Activated naive CD8-positive, alpha-beta T cell treated with anti-CD3 and anti-CD28 coated beads, Interleukin-2, amount 10 ng/mL, durations not matched to agents 7 days and 5 days (primary cell): Measurements from ENCODE around the gene JMJD6. TPM values are rescaled to one million over a fixed set of nuclear protein-coding genes. Genes with fewer than 3 reads are reported as not detected.

Experiments used
- ATAC-seq: fragments of 150-1000 bp; cut with Tn5 transposase; one replicate; pipeline ENCODE4 v1.10.0; 2021; ENCODE audit warnings: low read depth, moderate library complexity
- POLR2A ChIA-PET: fragments of 350-600 bp; sonication (Branson Sonifier 250); formaldehyde crosslinking; loops from one replicate; lab custom pipeline; 2021; ENCODE audit warnings: antibody characterized with exemption; lab: Charles Lee
- DNase-seq: peaks from one replicate; pipeline ENCODE4 v3.0.0; 2021
- H3K27ac Mint-ChIP-seq: one replicate; pipeline ENCODE4 v1.8.0; 2022; ENCODE audit warnings: mild to moderate bottlenecking, mixed read lengths
- H3K27me3 Mint-ChIP-seq: one replicate; pipeline ENCODE4 v1.8.0; 2022; ENCODE audit warnings: mild to moderate bottlenecking, moderate library complexity, mixed read lengths
- H3K36me3 Mint-ChIP-seq: one replicate; pipeline ENCODE4 v1.8.0; 2021; ENCODE audit warnings: mild to moderate bottlenecking, mixed read lengths
- H3K4me1 Mint-ChIP-seq: one replicate; pipeline ENCODE4 v1.8.0; 2021; ENCODE audit warnings: mixed read lengths
- H3K4me3 Mint-ChIP-seq: one replicate; pipeline ENCODE4 v1.8.0; 2022; ENCODE audit warnings: mild to moderate bottlenecking, moderate library complexity, mixed read lengths
- H3K9me3 Mint-ChIP-seq: one replicate; pipeline ENCODE4 v1.8.0; 2021; ENCODE audit warnings: mixed read lengths
- total RNA-seq, 2 experiments: library from RNA; stranded (reverse); gene quantifications; one replicate each; pipeline ENCODE4 v1.2.3, GENCODE V29; 2021

The JMJD6 gene
- total RNA-seq = 10 to 100 TPM; 55.0 to 58.9 TPM

DNA sequence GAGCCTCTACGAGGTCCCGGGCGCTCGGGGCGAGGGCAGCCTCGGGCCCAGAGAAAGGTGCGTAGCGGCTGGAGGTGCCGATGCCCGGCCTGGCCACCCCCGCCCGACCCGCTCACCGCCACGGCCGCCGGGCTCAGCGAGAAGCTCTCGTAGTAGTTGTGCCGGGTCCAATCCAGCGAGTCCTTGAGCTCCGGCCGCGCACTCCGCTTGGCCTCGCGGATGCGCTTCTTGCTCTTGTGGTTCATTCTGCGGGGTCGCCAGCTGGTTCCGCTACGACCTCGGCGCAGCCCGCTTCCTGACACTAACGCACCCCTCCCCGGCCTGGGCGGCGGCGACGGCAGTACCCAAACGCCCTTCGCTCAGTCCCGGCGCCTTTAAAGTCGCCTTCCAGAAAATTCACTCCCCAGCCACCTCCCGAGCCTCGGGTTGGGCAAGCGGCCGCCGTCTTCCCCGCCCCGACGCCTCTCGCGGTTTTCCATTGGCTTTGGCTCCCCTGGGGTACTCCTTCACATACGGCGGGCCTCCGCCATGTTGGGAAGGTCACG lies at the start of gene JMJD6:
TSS of gene JMJD6 (minus strand) at position 376 of the 545 bp plus-strand sequence. CDS start at position 245, 131 bp downstream.
- peak within 1 kb of the TSS; percentile 99 for H3K4me3 Mint-ChIP-seq
- POLR2A ChIA-PET = interaction anchor here (0.6 to 5.6 kb wide), 10 partner anchors 9 to 208 kb away, joined by 3 to 100 read pairs (median 9); partner anchors contain the start of genes MFSD11 and SRSF2
- H3K36me3 Mint-ChIP-seq = peaks cover 41% of the 10 kb centered on the region
- H3K27me3 Mint-ChIP-seq = no peaks in the 10 kb centered on the region
- peaks cover 38% of the 10 kb centered on the region for H3K4me1 Mint-ChIP-seq
- peak within 1 kb of the TSS; percentile 99 for H3K27ac Mint-ChIP-seq
- peak; percentile 83 for ATAC-seq
- no peaks in the 10 kb centered on the region for H3K9me3 Mint-ChIP-seq
- DNase-seq = no peak

DNA sequence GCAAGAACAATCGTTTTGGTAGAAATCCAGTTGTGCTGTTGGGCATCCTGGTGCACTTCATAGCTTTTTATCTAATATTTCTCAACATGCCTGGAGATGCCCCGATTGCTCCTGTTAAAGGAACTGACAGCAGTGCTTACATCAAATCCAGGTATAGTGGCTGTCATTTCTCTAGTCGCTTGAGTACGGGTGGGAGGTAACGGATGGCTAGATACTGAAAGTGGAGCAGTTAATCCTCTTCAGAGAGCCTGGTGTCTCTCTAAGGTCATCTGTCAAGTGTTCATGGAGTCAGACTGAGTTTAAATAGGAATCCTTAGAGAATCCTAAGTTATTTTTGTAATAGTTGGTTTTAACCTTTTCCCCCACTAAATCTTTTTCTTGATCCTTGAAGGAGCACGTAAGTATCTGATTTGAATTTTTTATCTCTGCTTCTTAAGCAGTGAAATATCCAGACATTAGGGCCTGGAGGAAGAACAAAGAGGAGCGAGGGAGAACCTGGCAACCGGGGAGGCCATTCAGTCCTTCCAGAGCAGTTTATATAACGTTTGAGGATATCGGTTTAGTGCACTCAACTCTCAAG lies 48.7 kb upstream of the JMJD6 start:
- no peak for ATAC-seq
- DNase-seq = no peak
- Mint-ChIP-seq H3K36me3 (peaks cover 36% of the 10 kb centered on the region), H3K27ac (no peak overlapping the region), H3K4me1 (peaks cover 21% of the 10 kb centered on the region), H3K9me3 (peaks cover 4% of the 10 kb centered on the region), H3K4me3 (no peak overlapping the region), H3K27me3 (no peaks in the 10 kb centered on the region)
- POLR2A ChIA-PET = no interaction called here

DNA sequence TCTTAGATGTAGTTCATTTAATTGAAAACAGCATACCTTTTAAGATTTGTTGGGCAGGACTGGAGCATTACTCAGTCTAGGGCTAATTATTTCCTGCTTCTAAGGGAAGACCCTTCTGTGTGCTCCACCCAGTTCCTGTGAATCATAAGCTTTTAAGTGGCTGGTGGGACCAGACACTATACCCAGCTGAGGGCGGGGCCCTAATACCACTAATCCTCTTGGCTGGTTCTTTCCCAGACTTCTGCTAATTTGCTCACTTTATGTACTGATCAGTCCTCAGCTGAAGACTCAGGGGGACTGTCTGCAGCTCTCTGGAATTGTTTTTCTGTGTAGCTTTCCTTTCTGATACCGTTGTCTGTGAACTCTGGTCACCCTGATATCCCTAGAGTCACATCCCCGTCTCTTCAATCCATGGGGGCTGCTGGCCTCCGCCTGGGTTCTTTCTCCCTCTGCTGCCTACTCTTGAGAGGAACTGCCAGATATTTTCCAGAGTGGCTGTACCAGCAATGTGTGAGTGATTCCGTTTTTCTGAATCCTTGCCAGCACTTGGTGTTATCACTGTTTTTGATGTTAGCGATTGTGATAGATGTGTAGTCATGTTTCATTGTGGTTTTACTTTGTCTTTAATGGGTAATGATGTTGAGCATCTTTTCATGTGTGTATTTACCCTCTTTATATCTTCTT lies 46.6 kb upstream of the JMJD6 start:
- H3K9me3 Mint-ChIP-seq = peaks cover 4% of the 10 kb centered on the region

DNA sequence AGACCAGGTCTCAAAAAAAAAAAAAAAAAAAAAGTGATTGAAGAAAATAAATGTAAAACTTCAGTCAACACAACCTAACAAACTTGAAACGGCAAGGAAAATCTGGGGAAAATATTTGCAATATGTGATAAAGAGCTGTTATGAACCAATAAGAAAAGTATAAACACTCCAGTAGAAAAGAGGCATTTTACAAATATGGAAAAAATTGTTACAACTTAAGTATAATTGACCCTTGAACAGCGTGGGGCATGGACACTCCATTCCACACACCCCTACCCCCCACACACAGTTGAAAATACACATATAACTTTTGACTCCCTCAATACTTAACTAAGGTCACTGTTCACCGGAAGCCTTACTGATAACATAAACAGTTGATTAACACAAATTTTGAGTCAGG lies 32.2 kb upstream of the JMJD6 start:
- no peak for ATAC-seq
- POLR2A ChIA-PET = interaction anchor here (0.7 kb wide), 1 partner anchor 33 kb away, joined by 3 read pairs; no protein-coding TSS in a partner anchor
- Mint-ChIP-seq H3K4me3 (no peak overlapping the region), H3K36me3 (peaks cover 7% of the 10 kb centered on the region), H3K4me1 (peaks cover 11% of the 10 kb centered on the region), H3K27ac (no peak overlapping the region), H3K9me3 (no peaks in the 10 kb centered on the region), H3K27me3 (no peaks in the 10 kb centered on the region)
- no peak for DNase-seq

More for the DNA sequence above, 46.6 kb upstream of the JMJD6 start:
- H3K4me3 Mint-ChIP-seq = peak overlapping the region; percentile 86
- ATAC-seq = peak; percentile 100
- H3K36me3 Mint-ChIP-seq = peaks cover 44% of the 10 kb centered on the region
- H3K27me3 Mint-ChIP-seq = no peaks in the 10 kb centered on the region
- H3K27ac Mint-ChIP-seq = peak overlapping the region; percentile 92
- POLR2A ChIA-PET = interaction anchor here (1.0 to 1.8 kb wide), 6 partner anchors 18 to 47 kb away, joined by 3 to 16 read pairs (median 8); partner anchors contain the start of genes JMJD6, METTL23, MFSD11 and SRSF2
- DNase-seq = peak; percentile 40
- H3K4me1 Mint-ChIP-seq = peaks cover 21% of the 10 kb centered on the region

DNA sequence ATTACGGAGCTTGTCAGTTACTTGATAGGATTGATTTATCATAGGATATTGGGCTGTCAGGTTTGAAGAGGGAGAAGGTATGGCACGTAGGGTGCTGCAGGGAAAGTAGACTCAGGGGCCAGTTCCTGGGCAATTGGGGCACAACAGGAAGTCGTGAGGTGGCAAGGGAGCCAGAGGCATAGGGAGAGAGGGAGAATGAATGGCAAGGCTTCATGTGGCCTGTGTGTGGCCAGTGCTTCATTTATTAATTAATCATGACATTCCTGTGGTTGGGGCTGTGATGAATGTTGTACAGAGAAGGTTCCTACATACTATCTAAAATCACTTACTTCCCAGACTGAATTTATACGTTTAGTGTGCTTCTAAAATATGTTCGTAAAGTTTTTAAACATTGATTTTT lies 30.9 kb upstream of the JMJD6 start:
- POLR2A ChIA-PET = no interaction called here
- Mint-ChIP-seq H3K4me1 (peaks cover 21% of the 10 kb centered on the region), H3K27me3 (no peaks in the 10 kb centered on the region)

DNA sequence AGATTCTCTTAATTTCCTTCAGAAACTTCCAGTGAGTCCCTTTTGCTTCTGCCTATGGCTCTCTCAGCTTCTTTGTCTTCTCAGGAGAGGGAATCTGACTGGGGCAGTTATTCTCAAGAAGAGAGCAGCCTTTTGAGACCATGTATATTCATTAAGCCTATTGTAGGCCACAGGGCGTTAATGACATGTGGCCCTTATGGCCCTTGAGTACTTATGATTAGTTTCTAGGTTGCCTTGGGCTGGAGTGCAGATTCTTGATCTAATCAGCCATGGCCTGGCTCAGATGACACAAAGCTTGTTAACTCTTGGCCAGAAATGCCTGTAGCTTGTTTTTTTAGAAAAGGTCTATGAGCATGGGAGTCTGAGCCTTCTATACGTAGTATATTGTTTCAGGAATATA lies 28.9 kb upstream of the JMJD6 start:
- Mint-ChIP-seq H3K27ac (no peak overlapping the region), H3K27me3 (no peaks in the 10 kb centered on the region), H3K36me3 (peaks cover 9% of the 10 kb centered on the region), H3K9me3 (no peaks in the 10 kb centered on the region), H3K4me1 (peaks cover 25% of the 10 kb centered on the region), H3K4me3 (no peak overlapping the region)
- DNase-seq = no peak
- ATAC-seq = no peak
- POLR2A ChIA-PET = interaction anchor here (0.7 to 1.4 kb wide), 4 partner anchors 17 to 371 kb away, joined by 3 to 9 read pairs (median 4); partner anchors contain the start of gene MFSD11

More for the DNA sequence above, 30.9 kb upstream of the JMJD6 start:
- Mint-ChIP-seq H3K9me3 (no peaks in the 10 kb centered on the region), H3K4me3 (no peak overlapping the region), H3K27ac (no peak overlapping the region), H3K36me3 (peaks cover 7% of the 10 kb centered on the region)
- ATAC-seq (no peak), DNase-seq (no peak)

DNA sequence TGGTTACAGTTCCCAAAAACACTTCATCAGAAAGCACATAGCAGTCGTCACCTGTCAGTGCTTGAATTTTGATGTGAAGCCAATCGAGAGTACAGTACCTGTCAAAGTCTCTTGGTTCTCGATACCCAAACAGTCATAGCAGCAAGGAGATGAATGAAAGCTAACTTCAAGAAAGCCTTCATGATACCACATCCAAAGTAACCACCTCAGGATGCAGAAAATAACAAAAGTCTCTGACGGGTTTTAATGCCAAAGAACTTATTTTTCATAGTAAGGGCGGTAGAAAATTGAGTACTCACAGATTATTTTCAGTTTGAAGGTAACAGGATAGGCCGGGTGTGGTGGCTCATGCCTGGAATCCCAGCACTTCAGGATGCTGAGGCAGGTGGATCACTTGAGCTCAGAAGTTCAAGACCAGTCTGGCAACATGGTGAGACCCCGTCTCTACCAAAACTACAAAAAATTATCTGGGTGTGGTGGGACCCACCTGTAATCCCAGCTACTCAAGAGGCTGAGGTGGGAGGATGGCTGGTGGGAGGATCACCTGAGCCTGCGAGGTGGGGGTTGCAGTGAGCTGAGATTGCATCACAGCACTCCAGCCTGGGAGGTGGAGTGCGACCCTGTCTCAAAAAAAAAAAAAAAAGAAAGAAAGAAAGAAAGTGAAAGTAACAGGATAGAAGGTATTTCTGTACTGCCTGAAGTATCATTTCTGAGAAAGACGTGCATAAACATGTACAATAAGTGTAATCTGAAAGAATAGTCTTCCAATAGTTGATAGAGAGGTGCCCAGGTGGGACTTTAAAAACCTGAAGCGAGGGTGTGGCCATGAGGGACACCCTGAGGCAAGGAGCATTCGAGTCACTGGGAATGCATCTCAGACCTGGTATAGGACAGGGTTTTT lies 26.9 kb upstream of the JMJD6 start:
- H3K27me3 Mint-ChIP-seq = no peaks in the 10 kb centered on the region
- peak overlapping the region; percentile 97 for H3K27ac Mint-ChIP-seq
- POLR2A ChIA-PET = interaction anchor here (0.7 to 2.5 kb wide), 11 partner anchors 12 to 622 kb away, joined by 3 to 47 read pairs (median 4); partner anchors contain the start of genes JMJD6, METTL23, MFSD11 and SRSF2
- ATAC-seq (peak; percentile 57), DNase-seq (peak; percentile 42)
- H3K9me3 Mint-ChIP-seq = no peaks in the 10 kb centered on the region
- peaks cover 23% of the 10 kb centered on the region for H3K36me3 Mint-ChIP-seq
- peaks cover 30% of the 10 kb centered on the region for H3K4me1 Mint-ChIP-seq
- H3K4me3 Mint-ChIP-seq = peak overlapping the region; percentile 87

DNA sequence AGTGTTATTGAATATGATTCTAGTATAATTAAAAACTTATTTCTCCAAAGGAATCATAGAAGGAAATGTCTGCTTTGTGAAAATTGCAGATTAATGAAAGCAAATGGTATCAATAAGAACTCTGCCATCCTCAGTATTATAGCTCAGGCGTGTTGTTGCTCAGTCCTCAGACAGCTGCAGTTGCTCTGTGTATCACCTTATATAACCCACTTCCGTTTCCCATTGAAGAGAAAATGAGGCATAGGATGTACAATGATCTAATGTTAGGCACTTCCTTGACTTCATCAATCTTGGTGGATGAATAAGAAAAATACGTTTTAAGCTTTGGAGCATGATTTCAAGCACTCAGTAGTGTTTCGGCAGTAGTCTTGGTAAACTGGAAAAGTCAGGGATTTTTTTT lies 25.6 kb upstream of the JMJD6 start:
- H3K27me3 Mint-ChIP-seq = no peaks in the 10 kb centered on the region
- no peaks in the 10 kb centered on the region for H3K9me3 Mint-ChIP-seq
- POLR2A ChIA-PET = interaction anchor here (0.6 to 2.5 kb wide), 6 partner anchors 14 to 24 kb away, joined by 3 to 47 read pairs (median 10); partner anchors contain the start of genes MFSD11 and SRSF2
- H3K27ac Mint-ChIP-seq = peak overlapping the region; percentile 97
- ATAC-seq = peak; percentile 88
- H3K4me3 Mint-ChIP-seq = peak overlapping the region; percentile 87
- peaks cover 27% of the 10 kb centered on the region for H3K4me1 Mint-ChIP-seq
- DNase-seq = no peak
- H3K36me3 Mint-ChIP-seq = peaks cover 22% of the 10 kb centered on the region

DNA sequence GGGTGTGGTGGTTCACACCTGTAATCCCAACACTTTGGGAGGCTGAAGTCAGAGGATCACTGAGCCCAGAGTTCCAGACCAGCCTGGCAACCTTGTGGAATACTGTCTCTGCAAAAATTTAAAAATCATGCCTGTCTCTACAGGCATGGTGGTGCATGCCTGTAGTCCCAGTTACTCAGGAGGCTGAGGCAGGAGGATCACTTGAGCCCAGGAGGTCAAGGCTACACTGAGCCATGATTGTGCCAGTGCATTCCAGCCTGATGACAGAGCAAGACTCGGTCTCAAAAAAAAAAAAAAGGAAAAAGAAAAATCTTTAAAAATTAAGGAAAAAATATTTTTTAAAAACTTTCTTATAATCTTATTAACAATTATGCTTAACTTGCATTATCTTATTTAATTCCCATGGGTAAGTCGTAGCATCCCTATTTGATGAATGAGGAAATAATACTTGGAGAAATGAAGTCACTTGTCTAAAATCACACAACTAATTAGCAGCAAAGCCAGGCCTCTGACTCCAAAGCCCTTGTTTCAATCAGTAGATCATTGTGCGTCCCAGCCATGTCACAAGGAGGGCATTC lies 25.1 kb upstream of the JMJD6 start:
- Mint-ChIP-seq H3K4me3 (peak overlapping the region; percentile 87), H3K4me1 (peaks cover 24% of the 10 kb centered on the region), H3K36me3 (peaks cover 20% of the 10 kb centered on the region), H3K27ac (peak overlapping the region; percentile 97), H3K9me3 (no peaks in the 10 kb centered on the region), H3K27me3 (no peaks in the 10 kb centered on the region)
- ATAC-seq (no peak), DNase-seq (no peak)
- POLR2A ChIA-PET = interaction anchor here (0.9 to 2.5 kb wide), 5 partner anchors 14 to 24 kb away, joined by 3 to 47 read pairs (median 11); partner anchors contain the start of genes MFSD11 and SRSF2

DNA sequence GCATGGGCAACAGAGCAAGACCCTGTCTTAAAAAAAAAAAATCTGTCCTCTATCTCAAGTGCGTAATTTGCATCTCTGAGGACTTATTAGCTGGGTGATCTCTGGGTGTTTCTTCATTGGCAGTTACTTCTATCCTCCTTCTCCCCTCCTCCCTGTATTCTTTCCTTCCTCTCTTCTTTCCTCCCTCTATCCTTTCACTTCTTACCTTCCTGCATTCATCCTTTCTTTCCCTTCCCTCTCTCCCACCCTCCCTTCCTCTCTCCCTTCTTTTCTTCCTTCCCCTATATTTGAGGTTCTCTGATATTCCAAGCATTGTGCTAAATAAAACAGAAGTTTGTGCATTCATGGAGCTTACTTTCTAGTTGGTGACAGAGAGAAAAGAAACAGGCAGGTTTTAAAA lies 22.3 kb upstream of the JMJD6 start:
- peaks cover 27% of the 10 kb centered on the region for H3K36me3 Mint-ChIP-seq
- no peak overlapping the region for H3K27ac Mint-ChIP-seq
- POLR2A ChIA-PET = interaction anchor here (0.6 to 3.5 kb wide), 3 partner anchors 10 to 979 kb away, joined by 3 to 17 read pairs (median 4); partner anchors contain the start of gene MFSD11
- H3K4me3 Mint-ChIP-seq = no peak overlapping the region
- H3K27me3 Mint-ChIP-seq = no peaks in the 10 kb centered on the region
- H3K4me1 Mint-ChIP-seq = peaks cover 26% of the 10 kb centered on the region
- no peaks in the 10 kb centered on the region for H3K9me3 Mint-ChIP-seq
- DNase-seq = no peak
- ATAC-seq = no peak

DNA sequence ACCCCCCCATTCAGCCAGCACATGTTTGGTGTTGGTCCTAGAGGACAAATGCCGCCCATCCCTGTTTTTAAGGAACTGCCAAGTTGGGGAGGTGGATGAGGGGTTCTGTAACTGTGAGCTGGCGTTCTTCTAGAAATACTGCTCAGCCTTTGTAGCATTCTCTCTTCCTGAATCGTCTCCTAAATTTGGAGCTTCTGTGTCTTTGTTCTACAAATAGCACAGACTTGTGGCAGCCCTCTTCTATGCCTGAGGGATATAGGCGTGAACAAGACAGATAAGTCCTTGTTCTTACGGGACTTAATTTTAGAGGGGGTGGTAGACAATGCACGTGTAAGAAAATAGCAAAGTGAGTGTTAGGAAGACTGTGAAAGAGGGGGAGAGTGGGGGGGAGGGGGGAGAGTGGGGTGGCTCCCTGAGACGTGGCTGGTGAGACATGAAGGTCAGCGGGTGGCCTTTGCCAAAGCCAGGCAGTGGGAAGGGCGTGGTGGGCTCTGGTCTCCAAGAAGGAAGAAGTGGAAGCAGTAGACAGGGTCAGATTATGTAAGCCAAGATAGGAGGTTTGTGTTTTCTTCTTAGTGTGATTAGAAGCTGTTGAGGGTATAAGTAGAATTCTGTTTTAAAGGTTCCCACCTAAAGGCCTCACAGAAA lies 21.4 kb upstream of the JMJD6 start:
- no peaks in the 10 kb centered on the region for H3K27me3 Mint-ChIP-seq
- ATAC-seq = no peak
- no peak for DNase-seq
- no peak overlapping the region for H3K27ac Mint-ChIP-seq
- no peak overlapping the region for H3K4me3 Mint-ChIP-seq
- peaks cover 19% of the 10 kb centered on the region for H3K4me1 Mint-ChIP-seq
- H3K36me3 Mint-ChIP-seq = peaks cover 27% of the 10 kb centered on the region
- no peaks in the 10 kb centered on the region for H3K9me3 Mint-ChIP-seq
- POLR2A ChIA-PET = interaction anchor here (0.9 to 3.5 kb wide), 3 partner anchors 10 to 19 kb away, joined by 3 to 17 read pairs (median 4); partner anchors contain the start of gene MFSD11
